Measurements from ENCODE around the gene MCCD1.

DNA sequence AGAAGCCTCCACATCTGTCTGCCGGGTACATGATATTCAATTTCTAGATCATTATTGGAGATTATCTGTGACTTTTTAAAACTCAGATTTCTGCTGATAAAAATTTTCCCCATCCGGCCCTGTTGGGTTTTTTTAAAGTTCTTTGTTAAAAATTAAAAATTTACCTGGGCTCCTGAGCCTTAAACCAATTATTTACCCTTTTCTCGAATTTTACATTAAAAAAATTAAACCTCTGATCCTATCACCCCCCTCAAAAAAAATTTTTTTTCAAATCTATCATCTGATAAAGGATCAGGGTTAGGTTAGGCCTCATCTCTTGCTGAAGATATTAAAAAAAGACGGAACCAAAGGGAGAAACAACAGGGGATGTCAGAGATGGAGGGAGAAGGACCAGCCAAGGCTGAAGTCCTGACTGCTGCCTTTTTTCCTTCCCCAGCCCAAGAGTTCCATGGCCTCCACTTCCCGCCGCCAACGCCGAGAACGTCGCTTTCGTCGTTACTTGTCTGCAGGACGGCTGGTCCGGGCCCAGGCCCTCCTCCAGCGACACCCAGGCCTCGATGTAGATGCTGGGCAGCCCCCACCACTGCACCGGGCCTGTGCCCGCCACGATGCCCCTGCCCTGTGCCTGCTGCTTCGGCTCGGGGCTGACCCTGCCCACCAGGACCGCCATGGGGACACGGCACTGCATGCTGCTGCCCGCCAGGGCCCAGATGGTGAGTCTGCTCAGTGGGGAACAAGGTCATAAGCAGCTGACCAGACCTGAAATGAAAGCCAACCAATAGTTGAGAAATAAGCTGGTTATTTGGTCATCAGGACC is 19.2 kb downstream of the MCCD1 start:
- TF ChIP-seq, protein P1, sequence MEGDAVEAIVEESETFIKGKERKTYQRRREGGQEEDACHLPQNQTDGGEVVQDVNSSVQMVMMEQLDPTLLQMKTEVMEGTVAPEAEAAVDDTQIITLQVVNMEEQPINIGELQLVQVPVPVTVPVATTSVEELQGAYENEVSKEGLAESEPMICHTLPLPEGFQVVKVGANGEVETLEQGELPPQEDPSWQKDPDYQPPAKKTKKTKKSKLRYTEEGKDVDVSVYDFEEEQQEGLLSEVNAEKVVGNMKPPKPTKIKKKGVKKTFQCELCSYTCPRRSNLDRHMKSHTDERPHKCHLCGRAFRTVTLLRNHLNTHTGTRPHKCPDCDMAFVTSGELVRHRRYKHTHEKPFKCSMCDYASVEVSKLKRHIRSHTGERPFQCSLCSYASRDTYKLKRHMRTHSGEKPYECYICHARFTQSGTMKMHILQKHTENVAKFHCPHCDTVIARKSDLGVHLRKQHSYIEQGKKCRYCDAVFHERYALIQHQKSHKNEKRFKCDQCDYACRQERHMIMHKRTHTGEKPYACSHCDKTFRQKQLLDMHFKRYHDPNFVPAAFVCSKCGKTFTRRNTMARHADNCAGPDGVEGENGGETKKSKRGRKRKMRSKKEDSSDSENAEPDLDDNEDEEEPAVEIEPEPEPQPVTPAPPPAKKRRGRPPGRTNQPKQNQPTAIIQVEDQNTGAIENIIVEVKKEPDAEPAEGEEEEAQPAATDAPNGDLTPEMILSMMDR (conservative IDR thresholded peaks at IDR 0.05; ENCODE audit: low read depth, low read length) = no peak
- TF ChIP-seq EZH2phosphoT487 (IDR thresholded peaks at IDR 0.05; ENCODE audit: borderline replicate concordance, low read length) = no peak
